Vagina (tissue), 2 donors: ENCODE measurements around the gene SCCPDH. TPM values are rescaled to one million over a fixed set of nuclear protein-coding genes. Genes with fewer than 3 reads are reported as not detected.

Experiments used
- DNase-seq, 2 donors: peaks; one replicate each; pipeline ENCODE4 v3.0.0-alpha.2; 2017; ENCODE audit errors: extremely low spot score in 2 of 2
- H3K27ac ChIP-seq: fragments of 200-600 bp; sonication (generic); one replicate; pipeline ENCODE4 v1.5.1; 2019
- H3K27me3 ChIP-seq: fragments of 200-600 bp; sonication (generic); one replicate; pipeline ENCODE4 v1.5.1; 2019
- H3K36me3 ChIP-seq, 2 donors: fragments of 200-600 bp; sonication (generic); one replicate each; pipeline ENCODE4 v1.5.1; 2017 to 2019
- H3K4me1 ChIP-seq: fragments of 200-600 bp; sonication (generic); one replicate; pipeline ENCODE4 v1.5.1; 2019
- H3K4me3 ChIP-seq, 2 donors: fragments of 200-600 bp; sonication (generic); 1 replicate in 1 of 2; 2 replicates in 1 of 2; pipeline ENCODE4 v1.5.1; 2016 to 2019
- H3K9me3 ChIP-seq: fragments of 200-600 bp; sonication (generic); one replicate; pipeline ENCODE4 v1.5.1; 2019
- POLR2A ChIP-seq, 2 donors: fragments of 450-650 bp; IDR thresholded peaks; one replicate each; pipeline ENCODE4 v1.6.1; 2017; ENCODE audit warnings: antibody characterized with exemption in 2 of 2, mild to moderate bottlenecking in 2 of 2, moderate library complexity in 2 of 2
- POLR2AphosphoS5 ChIP-seq, 2 donors: sonication (generic); formaldehyde crosslinking; IDR thresholded peaks; one replicate each; pipeline ENCODE4 v1.9.0; 2017; ENCODE audit warnings: antibody characterized with exemption in 2 of 2, mild to moderate bottlenecking in 2 of 2, low read depth in 1 of 2; ENCODE audit not compliant: insufficient read depth in 1 of 2
- intact Hi-C: fragments of 100-400 bp; cut with DNase I; formaldehyde crosslinking; loops from one replicate; pipeline ENCODE4 v1.15.1; 2023
- total RNA-seq: library from RNA; depleted of rRNA; stranded (reverse); fragments of >200 nt; gene quantifications from one replicate; pipeline ENCODE4 v1.2.3, GENCODE V29; 2016
- TF ChIP-seq, protein P1 (sequence below), 3 experiments: fragments of 450-650 bp in 2 of 3; fragments of 200-600 bp in 1 of 3; sonication (generic) in 1 of 3; IDR thresholded peaks; one replicate each; pipeline ENCODE4 v1.5.1; 2017 to 2019; ENCODE audit warnings: antibody characterized with exemption in 3 of 3, mild to moderate bottlenecking in 2 of 3, moderate library complexity in 2 of 3

The SCCPDH gene
- total RNA-seq, 1 donor from 2014 or later: 18.2 TPM

DNA sequence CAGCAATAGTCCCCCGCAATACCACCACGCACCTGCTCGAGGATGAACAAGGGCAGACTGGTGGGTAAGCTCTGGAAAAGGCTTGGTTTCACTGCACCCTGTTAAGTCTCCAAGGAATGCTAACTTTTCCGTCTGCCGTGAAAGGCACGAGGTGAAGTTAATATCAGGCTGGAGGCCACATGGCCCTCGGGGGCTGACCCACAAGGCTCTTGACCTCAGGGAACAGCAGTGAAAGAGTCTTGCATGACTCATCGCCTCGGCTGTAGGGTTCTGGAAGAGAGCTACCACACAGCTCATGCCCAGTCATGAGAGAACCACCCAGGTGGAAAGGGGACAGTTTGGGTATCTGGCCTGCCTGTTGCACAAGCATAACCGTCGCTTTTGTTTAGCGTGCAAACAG lies 24.7 kb downstream of the SCCPDH start:
- TF ChIP-seq POLR2AphosphoS5 (IDR thresholded peaks at IDR 0.05; ENCODE audit: insufficient read depth in 1 of 2, low read depth in 1 of 2): no peak
- TF ChIP-seq, protein P1, sequence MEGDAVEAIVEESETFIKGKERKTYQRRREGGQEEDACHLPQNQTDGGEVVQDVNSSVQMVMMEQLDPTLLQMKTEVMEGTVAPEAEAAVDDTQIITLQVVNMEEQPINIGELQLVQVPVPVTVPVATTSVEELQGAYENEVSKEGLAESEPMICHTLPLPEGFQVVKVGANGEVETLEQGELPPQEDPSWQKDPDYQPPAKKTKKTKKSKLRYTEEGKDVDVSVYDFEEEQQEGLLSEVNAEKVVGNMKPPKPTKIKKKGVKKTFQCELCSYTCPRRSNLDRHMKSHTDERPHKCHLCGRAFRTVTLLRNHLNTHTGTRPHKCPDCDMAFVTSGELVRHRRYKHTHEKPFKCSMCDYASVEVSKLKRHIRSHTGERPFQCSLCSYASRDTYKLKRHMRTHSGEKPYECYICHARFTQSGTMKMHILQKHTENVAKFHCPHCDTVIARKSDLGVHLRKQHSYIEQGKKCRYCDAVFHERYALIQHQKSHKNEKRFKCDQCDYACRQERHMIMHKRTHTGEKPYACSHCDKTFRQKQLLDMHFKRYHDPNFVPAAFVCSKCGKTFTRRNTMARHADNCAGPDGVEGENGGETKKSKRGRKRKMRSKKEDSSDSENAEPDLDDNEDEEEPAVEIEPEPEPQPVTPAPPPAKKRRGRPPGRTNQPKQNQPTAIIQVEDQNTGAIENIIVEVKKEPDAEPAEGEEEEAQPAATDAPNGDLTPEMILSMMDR (IDR thresholded peaks at IDR 0.05): no peak
- TF ChIP-seq POLR2A (IDR thresholded peaks at IDR 0.05): no peak
- peak in 1 of 2 donors; percentile 72 for DNase-seq
- Histone ChIP-seq H3K27ac (no peak overlapping the region), H3K4me3 (no peak overlapping the region), H3K9me3 (no peaks in the 10 kb centered on the region), H3K36me3 (no peaks in the 10 kb centered on the region), H3K4me1 (peaks cover 11% of the 10 kb centered on the region), H3K27me3 (no peaks in the 10 kb centered on the region)
- intact Hi-C loops: no loop called here

DNA sequence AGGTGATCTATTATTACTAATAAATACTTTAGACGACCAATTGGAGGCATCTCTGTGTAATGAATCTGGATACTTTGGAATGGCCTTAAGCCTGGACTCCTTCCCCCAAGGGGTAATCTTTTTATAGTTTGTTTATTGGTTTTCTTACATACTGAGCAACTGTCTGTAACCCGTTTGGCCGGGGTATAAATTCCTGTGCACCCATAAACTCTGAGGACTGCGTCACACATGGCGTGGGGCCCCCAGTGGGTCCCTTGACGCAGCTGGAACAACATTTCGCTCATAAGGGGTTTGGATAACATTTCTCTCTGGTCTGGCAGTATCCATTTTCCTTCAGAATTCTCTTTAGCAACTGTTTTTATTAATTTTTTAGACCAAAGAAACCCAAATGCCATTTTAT lies 26.5 kb downstream of the SCCPDH start:
- intact Hi-C loops: no loop called here
- Histone ChIP-seq H3K4me1 (peaks cover 11% of the 10 kb centered on the region), H3K4me3 (no peak overlapping the region), H3K36me3 (no peaks in the 10 kb centered on the region), H3K9me3 (no peaks in the 10 kb centered on the region), H3K27me3 (no peaks in the 10 kb centered on the region), H3K27ac (no peak overlapping the region)
- no peak for DNase-seq
- TF ChIP-seq POLR2AphosphoS5 (IDR thresholded peaks at IDR 0.05; ENCODE audit: insufficient read depth in 1 of 2, low read depth in 1 of 2): no peak
- no peak for TF ChIP-seq POLR2A (IDR thresholded peaks at IDR 0.05)
- TF ChIP-seq, protein P1 (IDR thresholded peaks at IDR 0.05): no peak

DNA sequence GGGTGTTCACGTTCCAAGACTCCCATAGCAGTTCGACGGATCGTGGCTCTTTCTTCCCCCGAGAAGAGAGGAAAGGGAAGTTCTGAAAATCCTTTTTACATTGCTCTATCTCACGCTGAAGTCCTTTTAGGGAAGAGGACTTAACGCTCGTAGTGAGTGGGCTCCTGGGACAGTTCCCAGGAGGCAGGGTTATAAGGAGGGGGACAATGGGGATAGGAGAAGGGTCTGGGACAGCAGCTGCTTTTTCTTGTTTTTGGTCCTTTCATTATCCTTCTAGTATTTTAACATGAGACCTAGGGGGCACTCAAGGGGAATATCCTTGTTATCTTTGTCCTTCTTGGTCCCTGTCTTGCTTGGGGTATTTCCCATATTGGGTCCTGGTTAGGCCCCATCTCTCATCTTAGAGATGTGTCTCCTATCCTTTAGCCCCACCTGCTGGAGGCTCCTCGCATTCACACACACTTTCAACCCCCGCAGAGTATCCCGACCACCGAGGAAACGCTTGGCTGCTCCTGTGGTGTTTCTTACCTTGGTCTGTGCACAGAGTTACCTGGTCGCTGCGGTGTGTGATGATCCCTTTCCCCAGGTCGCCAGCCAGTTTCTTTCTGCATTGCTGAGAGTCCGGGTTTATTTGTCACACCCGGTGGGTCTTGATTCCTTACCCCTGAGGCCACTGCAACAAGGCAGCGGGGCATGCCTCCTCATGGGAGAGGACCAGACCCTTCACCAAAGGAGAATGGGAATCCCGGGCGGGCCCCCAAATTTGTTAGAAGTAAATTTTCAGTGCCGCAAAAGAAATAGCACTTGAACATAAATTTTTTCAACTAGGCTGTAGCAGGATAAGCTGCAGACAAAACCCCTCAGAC lies 29.7 kb downstream of the SCCPDH start:
- peaks cover 0 to 3% of the 10 kb centered on the region in 2 donors for H3K36me3 ChIP-seq
- H3K27me3 ChIP-seq: no peaks in the 10 kb centered on the region
- H3K4me1 ChIP-seq: peaks cover 11% of the 10 kb centered on the region
- no peak overlapping the region for H3K4me3 ChIP-seq
- H3K27ac ChIP-seq: no peak overlapping the region
- H3K9me3 ChIP-seq: no peaks in the 10 kb centered on the region
- no peak for TF ChIP-seq POLR2A (IDR thresholded peaks at IDR 0.05)
- TF ChIP-seq POLR2AphosphoS5 (IDR thresholded peaks at IDR 0.05; ENCODE audit: insufficient read depth in 1 of 2, low read depth in 1 of 2): no peak
- TF ChIP-seq, protein P1 (IDR thresholded peaks at IDR 0.05): peak; percentile 56 to 76 (median 69)
- intact Hi-C loops: no loop called here
- DNase-seq: no peak

DNA sequence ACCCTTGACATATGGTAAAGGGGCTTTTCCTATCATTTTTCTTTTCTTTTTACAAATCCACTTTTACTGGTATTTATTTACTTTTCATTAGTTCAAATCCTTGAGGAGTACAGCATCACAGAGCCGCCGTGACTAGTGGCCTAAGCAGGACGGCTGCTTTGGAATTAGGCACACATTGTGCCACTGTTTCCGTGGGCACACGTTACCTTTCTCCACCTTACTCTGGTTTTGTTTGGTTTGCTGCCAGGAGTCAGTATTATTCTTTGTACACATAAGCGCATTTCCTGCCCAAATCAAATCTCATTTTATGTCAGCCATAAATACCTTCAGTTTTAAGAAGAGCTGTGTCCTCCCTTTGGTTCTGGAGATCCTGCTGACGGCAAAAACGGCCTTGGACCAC lies 31.2 kb downstream of the SCCPDH start:
- Histone ChIP-seq H3K27me3 (no peaks in the 10 kb centered on the region), H3K9me3 (no peaks in the 10 kb centered on the region), H3K36me3 (peaks cover 0 to 7% of the 10 kb centered on the region in 2 donors), H3K4me3 (no peak overlapping the region), H3K4me1 (peaks cover 4% of the 10 kb centered on the region), H3K27ac (no peak overlapping the region)
- TF ChIP-seq POLR2AphosphoS5 (IDR thresholded peaks at IDR 0.05; ENCODE audit: insufficient read depth in 1 of 2, low read depth in 1 of 2): no peak
- TF ChIP-seq POLR2A (IDR thresholded peaks at IDR 0.05): no peak
- TF ChIP-seq, protein P1 (IDR thresholded peaks at IDR 0.05): no peak
- no peak for DNase-seq
- intact Hi-C loops: no loop called here
